GM20431 (cell line): ENCODE data around the gene ZNF853.
"Not testable (repeated sequence)": the region's sequence is repeated elsewhere in the genome, so short reads cannot be mapped to it uniquely, and the experiment has no call there.

ENCODE experiments used
- in situ Hi-C: fragments of 300-500 bp; cut with MseI, MboI; formaldehyde crosslinking; loops from one replicate; pipeline ENCODE4 v1.15.0; 2020; ENCODE audit warnings: low sequenced_read_pairs; ENCODE audit not compliant: unreplicated experiment

ZNF853 gene

GRCh38 chr7:6650086-6650485 is 34.7 kb downstream of the ZNF853 start:
- in situ Hi-C loops: no loop called here

GRCh38 chr7:6650521-6651011 is 35.2 kb downstream of the ZNF853 start:
- in situ Hi-C loops: no loop called here

GRCh38 chr7:6651851-6652445 is 36.5 kb downstream of the ZNF853 start:
- in situ Hi-C loops: no loop called here

- in situ Hi-C loops: no loop called here
Measured at GRCh38 chr7:6652446-6653011, 37.1 kb downstream of the ZNF853 start.

- in situ Hi-C loops: no loop called here
Measured at GRCh38 chr7:6653071-6654003, 37.9 kb downstream of the ZNF853 start.

GRCh38 chr7:6654113-6654841 is 38.9 kb downstream of the ZNF853 start:
- in situ Hi-C loops: no loop called here

- in situ Hi-C loops: no loop called here
Measured at GRCh38 chr7:6654842-6655610, 39.6 kb downstream of the ZNF853 start.

GRCh38 chr7:6655636-6656385 is 40.4 kb downstream of the ZNF853 start:
- in situ Hi-C loops: no loop called here

- in situ Hi-C loops: no loop called here
Measured at GRCh38 chr7:6656413-6656812, 41.0 kb downstream of the ZNF853 start.

GRCh38 chr7:6658618-6659345 is 43.4 kb downstream of the ZNF853 start:
- in situ Hi-C loops: no loop called here

- in situ Hi-C loops: not testable (repeated sequence)
Measured at GRCh38 chr7:6670851-6671250, 55.4 kb downstream of the ZNF853 start.
